ENCODE data around the gene CASP6.
"Not testable (repeated sequence)": the region's sequence is repeated elsewhere in the genome, so short reads cannot be mapped to it uniquely, and the experiment has no call there.

Gene CASP6

DNA sequence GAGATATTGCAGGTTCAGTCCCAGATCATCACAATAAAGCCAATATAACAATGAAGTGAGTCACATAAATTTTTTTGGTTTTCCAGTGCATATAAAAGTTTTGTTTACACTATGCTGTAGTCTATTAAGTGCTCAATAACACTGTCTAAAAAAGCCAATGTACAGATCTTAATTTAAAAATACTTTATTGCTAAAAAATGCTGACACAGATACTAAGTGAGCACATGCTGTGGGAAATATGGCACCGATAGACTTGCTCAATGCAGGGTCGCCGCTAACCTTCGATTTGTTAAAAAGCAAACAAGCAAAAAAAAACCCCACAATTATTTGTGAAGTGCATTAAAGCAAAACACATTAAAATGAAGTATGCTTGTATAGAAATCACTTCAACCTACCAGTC lies 16.4 kb upstream of the CASP6 start:
- no peak for DNase-seq (ENCODE audit: low read depth)

DNA sequence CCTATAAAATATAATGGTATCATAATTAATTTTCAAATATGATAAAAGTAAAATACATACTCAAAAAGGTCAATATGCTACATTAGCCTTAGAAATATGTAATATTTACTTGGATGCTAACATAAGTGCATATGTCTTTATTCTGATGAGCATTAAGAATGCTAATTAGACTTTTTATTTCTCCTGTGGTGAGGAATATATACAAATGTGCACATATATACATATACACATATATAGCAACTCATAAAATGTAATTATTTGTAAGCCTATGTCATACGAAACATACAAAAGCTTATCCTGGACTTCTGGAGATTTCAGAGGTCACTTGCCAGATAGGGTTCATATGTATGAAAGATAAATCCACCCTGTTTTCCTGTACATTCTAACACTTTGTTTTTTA lies 15.5 kb upstream of the CASP6 start:
- DNase-seq (ENCODE audit: low read depth): no peak

DNA sequence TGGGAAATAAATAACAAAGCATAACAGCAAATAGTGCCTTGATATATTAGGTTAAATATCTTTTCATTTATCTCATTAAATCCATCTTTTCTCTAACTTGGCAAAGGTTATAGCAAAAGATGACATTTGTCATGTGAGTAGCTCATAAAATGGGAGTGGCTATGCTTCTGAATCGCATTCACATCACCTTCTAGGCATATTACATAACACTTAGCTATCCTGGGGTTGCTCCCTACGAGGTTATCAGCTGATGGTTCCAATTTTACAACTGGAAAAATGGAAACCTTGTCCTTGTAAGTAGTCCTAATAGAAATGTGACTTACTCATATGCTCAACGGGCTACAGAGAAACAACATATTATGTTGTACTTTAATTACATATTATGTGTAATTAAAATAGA lies 10.3 kb upstream of the CASP6 start:
- DNase-seq (ENCODE audit: low read depth): no peak

DNA sequence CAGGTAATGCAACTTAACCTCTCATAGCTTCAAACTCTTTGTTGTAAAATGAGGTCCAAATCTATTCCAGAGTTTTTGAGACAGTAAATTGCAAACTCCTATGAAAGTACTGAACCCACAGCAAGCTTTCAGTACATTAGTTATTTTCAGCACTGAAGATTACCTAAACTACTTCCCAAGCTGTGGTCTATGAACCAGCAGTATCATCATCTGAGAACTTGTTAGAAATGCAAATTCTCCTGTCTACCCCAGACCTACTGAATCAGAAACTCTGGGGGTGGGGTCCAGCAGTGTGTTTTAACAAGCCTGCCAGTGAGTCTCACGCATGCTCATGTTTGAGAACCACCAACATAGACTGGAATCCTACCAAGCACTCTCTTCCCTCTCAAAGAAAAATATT lies 5.7 kb upstream of the CASP6 start:
- no peak for DNase-seq (ENCODE audit: low read depth)

DNA sequence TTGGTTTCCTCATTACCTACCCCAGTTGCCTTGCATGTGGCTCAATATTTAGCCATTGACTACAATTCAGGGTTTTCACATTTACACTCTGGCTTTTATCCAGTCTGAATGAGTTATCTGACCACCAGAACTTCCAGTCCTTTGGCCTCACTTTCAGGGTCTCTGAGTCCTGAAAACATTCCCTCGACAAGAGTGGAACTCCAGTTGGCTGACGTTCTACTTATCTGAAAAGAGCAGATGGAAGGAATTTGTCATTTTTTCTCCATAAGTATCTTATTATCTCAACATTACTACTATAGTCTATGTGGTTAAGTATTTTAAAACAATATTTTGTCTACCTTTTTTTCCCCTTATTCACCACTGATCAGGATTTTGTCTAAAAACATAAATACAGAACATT lies 5.2 kb upstream of the CASP6 start:
- DNase-seq (ENCODE audit: low read depth): no peak

DNA sequence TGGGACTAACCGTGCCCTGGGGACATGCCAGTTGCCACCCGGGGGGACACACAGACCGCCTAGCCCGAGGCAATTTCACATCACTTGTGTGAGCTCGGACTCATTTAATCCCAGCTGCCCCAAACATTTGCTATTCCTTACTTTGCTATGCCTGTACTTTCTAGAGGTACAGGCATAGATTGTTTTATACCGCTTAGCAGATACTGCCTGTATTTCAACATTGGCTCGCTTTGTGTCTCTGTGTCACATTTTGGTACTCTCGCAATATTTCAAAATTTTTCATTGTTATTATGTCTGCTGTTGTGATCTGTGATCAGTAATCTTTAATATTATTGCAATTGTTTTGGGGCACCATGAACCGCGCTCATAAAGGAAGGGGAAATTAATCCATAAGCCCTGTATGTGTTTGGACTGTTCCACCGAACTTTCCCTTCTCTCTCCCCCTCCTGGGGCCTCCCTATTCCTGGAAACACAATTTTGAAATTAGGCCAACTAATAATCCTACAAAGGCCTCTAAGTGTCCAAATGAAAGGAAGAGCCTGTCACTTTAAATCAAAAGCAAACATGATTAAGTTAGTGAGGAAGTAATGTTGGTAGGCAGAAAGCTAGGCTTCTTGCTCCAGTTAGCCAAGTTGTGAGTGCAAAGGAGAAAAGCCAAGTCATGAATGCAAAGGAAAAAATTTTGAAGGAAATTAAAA lies 568 bp upstream of the CASP6 start:
- no peak for DNase-seq (ENCODE audit: low read depth)

DNA sequence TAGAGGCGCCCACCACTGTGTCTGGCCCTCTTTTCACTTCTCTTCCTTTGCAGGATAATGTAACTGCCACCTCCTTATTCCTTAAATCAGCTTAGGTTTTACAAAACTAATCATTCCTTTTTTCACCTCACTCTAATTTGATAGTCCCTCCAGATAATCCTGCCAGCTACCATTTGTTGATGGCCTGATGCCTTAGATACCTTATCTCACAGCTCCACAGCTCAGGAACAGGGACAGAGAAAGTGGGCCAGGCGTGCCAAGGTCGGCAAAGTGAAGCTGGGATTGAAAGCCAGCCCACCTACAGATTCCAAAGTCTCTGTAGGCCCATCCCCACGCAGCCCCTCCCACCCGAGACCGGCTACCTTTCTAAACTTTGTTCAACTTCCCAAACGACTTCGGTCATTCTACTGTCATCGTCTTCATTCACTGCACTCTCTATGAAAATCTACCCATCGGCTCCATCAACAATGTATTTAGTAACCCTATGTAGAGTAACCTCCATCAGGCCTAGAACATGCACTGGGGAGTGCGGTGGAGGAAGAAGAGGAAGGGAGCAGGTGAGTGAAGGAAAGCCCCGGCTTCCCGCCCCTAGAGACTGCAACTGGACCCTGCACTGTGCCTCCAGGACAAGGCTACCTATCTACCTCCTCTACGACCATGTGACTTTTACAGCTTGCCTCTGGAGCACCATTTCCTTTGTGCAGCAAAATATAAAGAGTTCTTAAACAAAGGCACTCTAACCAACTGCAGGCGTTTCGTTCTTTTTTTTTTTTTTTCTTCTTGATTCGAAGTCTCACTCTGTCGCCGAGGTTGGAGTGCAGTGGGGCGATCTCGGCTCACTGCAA lies 1.5 kb downstream of the CASP6 start:
- no peak for DNase-seq (ENCODE audit: low read depth)

DNA sequence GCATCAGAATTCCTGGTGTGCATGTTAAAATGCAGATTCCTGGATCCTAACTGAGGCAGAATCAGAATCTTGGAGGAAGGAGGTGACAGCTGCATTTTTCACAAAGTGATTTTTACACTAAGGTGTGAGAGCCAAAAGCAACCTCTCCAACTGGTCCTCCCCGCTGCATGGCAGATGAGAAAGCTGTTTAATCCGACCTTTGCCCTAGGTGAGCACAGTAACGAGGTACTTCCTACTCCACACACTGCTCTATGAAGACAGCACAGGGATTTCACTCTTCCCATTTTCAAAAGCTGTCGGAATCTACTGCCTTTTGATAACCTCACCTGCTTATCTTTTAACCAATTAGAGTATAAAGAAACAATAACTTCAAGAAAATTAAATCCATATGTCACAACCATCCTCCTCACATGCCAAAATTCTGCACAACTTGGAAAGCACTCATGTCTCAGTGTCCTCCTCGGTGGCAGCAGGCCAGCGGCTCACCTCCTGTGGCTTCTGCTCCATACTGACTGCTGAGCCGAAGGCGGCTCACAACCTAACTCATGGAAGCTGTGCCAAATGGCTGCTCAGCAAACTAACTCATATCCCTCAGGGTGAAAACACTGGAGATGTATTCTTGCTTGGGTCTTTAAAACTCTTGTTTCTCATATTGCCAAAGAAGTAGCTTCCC lies 3.6 kb downstream of the CASP6 start:
- no peak for DNase-seq (ENCODE audit: low read depth)

DNA sequence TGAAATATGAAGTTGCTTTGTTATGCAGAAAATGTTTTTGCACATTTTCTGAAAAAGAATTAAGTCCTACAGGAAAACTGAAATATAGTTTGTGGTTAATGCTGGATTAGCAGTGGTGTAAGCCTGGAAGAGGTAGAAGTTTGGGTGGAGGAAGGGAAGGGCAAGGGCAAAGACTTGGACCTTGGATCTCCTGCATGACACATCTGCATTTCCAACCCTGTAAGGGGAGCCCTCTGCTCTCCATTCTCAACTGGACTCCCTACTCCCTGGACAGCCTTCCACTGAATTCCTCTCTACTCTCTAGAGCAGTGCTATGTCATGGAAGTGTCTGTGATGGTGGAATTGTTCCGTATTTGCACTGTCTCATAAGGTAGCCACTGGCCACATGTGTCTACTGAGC lies 4.6 kb downstream of the CASP6 start:
- DNase-seq (ENCODE audit: low read depth): no peak

DNA sequence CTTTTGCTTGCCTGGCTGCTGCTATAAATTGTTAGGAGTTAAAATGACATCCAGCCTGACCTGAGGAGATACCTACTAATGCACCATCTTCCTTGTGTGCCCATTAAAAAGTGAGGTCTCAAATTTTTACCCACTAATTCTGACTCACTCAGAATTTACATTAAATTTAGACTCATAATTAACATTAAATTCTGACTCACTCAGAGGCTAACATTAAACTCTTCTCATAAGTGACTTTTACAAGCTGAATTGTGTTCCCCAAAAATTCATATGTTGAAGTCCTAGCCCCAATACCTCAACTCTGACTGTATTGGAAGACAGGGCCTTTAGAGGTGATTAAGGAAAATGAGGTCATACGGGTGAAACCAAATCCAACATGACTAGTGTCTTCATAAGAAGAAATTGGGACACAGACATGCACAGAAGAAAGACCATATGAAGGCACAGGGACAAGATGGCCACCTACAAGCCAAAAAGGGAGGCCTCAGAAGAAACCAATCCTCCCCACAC lies 11.8 kb downstream of the CASP6 start:
- DNase-seq (ENCODE audit: low read depth): no peak

DNA sequence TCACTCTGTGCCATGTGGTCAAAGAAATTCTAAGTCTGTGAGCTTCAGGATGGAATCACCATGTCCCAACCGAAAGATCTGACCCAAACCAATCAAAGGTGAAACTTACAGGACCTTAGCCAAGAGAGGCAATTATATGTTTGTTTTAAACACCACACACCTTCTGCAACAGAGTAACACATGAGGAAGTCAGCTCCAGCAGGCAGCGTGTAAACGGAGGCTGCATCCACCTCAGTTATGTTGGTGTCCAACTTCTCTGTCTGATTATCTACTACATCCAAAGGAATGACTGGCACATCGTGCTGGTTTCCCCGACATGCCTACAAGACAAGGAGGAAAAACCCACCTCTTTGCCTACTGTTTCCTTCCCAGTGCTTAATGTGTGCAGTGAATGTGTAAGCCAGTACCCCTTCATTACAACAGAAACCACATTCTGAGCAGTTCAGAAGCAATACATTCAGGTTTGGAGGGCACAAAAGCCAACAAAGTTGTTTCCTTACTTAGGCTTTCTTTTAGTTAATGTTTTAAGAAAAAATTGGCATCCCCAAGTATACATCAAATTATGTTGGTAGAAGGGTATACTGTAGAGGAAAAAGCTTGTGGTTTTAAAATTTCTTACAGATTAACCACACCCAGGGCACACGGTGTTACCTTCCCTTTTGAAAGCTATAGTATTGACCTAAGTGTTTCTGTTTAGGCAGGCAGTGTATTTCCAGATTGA lies 12.4 kb downstream of the CASP6 start:
- DNase-seq (ENCODE audit: low read depth): no peak

DNA sequence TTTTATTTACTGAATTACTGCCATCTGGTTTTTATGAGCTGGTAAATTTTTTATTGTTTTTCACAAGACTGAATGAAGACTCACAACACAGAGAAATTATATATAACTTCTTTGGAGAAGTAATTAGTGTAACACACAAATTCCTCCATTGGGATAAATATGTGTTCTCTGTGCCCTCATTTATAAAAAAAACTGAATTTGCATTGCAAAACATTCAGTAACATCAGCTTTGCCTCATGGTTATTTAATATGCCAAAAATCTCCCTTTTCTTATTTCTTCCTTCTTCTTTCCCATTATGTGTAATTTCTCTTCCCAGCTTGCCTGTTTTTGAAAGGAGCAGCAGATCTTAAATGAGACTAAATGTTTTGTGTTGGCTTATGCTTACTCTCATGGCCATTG lies 18.5 kb downstream of the CASP6 start:
- DNase-seq (ENCODE audit: low read depth): no peak

DNA sequence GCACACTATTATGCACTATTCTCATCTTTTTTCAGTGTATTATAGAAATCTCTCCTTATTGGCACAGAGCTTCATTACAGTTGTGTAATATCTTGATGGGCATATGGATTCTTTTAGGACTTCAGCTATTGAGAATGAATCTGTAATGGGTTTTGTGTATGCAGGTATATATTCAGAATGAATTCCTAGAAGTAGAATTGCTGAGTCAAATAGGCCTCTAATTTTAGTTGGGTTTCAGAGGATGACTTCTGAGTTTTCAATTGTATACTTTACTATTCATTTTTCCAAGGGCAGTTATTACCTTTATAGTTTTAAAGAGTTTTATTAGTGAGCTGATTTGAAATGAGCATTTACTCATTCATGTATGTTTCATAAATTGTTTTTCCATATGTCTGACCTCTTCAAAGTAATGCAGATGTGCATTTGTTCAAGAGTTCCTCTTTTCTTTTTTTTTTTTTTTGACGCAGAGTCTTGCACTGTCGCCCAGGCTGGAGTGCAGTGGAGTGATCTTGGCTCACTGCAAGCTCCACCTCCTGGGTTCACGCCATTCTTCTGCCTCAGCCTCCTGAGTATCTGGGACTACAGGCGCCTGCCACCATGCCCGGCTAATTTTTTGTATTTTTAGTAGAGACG lies 19.5 kb downstream of the CASP6 start:
- DNase-seq (ENCODE audit: low read depth): no peak

DNA sequence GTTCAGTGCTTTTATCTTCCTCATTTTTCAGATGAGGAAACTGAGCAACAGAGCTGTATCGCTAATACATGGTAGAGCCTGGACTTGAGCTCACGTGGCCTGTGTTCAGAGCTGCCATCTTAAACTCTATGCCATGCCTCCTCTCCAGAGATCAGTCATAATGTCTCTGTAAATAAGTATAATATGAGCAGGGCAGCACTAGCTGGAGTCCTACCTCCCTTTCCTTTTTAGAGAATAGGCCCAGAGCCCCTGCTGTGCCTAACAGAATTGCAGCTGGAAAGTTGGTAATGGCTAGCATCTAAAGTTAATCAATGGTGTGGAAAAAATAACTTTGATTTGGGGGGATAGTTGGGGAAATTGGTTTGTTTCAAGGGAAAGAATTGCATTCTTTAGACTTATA lies 20.4 kb downstream of the CASP6 start:
- DNase-seq (ENCODE audit: low read depth): no peak

DNA sequence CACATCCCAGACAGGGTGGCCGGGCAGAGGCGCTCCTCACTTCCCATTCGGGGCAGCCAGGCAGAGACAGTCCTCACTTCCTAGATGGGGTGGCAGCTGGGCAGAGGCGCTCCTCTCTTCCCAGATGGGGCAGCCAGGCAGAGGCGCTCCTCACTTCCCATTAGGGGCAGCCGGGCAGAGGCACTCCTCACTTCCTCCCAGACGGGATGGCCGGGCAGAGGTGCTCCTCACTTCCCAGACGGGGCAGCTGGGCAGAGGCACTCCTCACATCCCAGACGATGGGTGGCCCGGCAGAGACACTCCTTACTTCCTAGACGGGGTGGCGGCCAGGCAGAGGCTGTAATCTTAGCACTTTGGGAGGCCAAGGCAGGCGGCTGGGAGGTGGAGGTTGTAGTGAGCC lies 24.3 kb downstream of the CASP6 start:
- not testable (repeated sequence) for DNase-seq (ENCODE audit: low read depth)

DNA sequence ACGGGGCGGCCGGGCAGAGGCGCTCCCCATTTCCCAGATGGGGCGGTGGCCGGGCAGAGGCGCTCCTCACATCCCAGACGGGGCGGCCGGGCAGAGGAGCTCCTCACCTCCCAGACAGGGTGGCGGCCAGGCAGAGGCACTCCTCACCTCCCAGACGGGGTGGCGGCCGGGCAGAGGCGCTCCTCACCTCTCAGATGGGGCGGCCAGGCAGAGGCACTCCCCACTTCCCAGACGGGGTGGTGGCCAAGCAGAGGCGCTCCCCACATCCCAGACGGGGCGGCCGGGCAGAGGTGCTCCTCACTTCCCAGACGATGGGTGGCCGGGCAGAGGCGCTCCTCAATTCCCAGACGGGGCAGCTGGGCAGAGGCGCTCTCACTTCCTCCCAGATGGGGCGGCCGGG lies 24.8 kb downstream of the CASP6 start:
- DNase-seq (ENCODE audit: low read depth): not testable (repeated sequence)

DNA sequence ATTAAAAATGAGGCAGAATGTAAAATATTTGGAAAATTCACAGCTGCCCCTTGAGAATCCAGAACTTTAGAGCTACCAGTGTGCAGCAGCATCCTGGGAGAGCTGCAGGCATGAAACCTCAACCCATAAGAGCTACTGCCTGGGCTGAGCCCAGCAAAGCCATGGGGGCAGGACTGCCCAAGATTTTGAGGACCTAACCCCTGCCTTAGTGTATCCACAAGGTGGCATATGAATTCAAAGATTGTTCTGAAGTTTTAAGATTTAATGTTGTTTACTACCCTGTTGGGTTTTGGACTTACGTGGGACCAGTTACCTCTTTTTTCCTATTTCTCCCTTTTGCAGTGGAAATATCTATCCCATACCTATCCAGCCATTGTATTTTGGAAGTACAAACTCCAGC lies 26.4 kb downstream of the CASP6 start:
- DNase-seq (ENCODE audit: low read depth): no peak

DNA sequence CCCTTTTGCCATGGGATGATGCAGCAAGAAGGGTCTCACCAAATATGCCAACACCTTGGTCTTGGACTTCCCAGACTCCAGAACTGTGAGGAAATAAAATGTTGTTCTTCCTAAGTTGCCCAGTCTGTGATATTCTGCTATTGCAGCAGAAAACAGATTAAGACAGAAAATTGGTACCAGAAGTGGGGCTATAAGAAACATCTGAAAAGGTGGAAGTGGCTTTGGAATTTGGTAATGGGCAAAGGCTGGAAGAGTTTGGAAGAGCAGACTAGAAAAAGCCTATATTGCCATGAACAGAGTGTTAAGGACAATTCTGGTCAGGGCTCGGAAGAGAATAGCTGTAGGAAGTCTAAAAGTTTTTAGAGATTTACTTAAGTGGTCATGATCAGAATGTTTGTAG lies 27.4 kb downstream of the CASP6 start:
- DNase-seq (ENCODE audit: low read depth): no peak

DNA sequence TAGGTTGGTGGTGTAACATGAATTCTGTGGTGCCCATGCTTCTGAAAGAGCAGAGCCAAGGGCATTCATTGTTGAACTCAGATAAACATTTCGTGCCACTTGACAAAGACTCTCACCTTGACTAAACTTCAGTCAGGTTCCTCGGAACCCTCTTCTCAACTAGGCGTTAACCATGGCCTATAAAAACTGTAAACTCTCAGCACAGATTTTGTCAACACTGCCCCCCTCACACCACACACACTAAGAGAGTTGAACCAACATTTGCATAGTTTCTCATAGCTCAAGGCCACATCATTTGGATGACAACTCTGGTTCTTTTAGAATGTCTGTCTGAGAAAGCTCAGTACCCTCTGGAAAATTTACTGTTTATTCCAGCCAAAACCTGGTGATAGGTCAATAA lies 28.1 kb downstream of the CASP6 start:
- DNase-seq (ENCODE audit: low read depth): no peak

DNA sequence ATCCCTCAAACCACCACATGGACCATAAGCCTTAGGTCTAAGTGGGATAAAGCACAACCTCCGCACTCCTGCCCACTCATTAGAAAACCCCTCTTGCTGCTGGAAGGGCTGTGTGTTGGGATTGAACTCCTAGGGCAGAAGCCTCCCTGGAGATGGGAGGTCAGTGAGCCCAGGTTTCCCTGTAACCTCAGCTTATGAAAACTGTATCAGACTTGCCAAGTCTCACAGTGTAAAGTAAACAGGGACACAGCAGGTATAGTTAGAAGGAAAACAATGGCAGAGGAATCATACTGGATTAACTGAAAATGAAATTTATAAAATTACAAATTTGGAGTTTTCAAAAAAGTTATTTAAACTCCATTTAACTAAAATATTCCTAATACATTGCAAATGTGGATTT lies 29.9 kb downstream of the CASP6 start:
- DNase-seq (ENCODE audit: low read depth): no peak

DNA sequence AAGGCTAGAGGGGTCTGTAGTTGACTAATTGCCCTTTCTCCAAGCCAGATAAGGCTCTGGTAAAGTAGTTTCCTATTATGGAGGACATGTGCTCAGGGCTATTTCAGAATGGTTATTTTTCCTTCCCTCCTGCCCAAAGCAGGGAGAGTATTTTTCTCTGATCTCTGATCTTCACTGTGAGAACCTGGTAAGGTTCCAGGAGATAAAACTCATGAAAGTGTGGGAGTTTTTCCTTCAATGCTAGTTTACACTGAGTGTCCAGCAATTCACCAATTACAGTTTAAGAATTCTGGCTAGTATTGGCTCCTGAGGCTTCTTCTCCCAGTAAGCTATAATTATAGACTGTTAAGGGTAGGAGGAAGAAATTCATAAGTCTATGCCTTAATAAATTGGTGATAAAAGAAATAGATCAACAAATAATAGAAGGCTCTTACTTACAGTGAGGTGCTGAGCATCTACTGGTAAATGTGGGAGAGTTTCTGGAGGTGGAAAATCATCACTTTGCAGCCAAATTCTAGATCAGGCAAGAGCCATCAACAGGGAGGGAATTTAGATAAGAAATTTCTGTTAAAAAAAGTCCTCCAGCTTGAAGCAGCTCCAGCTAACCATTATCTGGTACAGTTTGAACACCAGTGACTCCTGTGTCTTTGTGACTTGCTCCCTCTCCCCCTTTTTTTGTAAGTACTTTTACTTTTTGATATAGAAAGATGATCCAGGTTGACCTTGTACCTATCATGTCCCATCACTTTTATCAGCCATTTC lies 30.9 kb downstream of the CASP6 start:
- no peak for DNase-seq (ENCODE audit: low read depth)

Data from activated T-helper 9 cell treated with anti-CD3 and anti-CD28 coated beads, Interleukin-2, amount 50 U/mL, for 16 hours (primary cell).